ENCODE measurements around the gene CCDC178.

CCDC178 gene

DNA sequence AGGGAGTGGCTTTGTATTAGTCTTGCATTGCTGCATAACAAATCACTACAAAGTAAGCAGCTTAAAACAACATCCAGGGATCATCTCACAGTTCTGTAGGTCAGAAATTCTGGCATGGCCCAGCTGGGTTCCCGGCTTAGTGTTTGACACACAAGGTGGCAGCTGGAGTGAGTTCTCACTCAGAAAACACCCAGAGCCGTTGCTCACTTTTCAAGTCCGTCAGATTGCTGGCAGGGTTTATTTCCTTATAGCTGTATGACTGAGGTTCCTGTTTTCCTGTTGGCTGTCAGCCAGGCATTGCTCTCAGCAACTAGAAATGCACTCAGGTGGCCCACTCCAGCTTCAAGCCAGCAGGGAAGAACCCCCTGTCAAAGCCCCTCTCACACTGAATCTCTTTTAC is 324.1 kb downstream of the CCDC178 start:
- no peak for DNase-seq (ENCODE audit: low read depth)

DNA sequence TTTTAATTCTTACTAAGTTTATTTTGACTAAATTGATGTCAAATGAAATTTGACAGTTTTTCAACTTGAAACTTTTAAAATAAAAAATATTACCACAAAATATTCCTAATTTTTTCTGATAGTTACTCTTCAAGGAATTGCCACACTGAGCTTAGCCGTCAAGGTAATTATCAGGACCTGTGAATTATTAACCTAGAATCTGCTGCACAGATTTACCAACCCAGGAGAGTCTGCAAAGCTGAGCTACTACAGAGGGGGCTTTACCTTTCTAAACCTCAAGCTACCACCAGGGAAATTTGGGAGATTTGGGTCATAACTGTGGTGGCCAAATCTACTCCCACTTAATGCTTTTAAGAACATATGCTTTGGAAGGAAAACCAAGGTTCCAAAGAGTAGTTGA is 324.6 kb downstream of the CCDC178 start:
- DNase-seq (ENCODE audit: low read depth): no peak

DNA sequence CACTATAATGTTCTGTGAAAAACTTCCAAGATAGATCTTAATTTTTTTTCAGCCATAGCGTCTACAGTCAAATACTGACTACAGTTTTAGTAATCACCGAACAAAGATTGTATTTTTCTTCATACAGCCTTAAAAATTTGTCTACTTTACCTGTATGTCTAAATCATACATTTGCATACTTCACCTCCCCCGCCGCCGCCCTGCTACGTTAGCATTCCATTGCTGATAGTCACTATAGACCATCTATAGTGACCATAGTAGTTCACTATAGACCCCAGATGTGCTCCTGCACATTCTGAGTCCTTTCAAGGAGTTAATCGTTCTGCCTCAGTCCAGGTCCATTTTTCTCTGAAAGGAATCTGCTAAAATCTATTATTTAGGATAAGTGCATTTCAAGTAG is 325.0 kb downstream of the CCDC178 start:
- DNase-seq (ENCODE audit: low read depth): no peak

DNA sequence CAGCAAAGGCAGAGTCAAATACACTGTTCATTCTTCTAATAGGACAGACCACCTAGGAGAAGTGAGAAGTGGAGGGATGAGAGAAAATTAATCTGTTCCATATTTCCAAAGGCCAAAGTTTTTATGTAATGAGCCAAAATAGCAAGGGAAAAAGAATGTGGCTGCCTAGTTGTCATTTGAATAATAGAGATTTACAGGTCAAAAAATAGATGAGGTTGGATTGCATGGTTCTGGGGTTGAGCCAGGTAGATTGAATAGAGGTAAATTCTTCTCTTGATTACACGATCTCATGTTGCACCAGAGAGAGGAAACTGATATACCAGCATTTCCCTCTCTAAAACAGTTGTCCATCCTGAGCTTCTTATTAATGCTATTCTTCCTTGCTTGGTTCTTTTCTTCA is 325.8 kb downstream of the CCDC178 start:
- no peak for DNase-seq (ENCODE audit: low read depth)

DNA sequence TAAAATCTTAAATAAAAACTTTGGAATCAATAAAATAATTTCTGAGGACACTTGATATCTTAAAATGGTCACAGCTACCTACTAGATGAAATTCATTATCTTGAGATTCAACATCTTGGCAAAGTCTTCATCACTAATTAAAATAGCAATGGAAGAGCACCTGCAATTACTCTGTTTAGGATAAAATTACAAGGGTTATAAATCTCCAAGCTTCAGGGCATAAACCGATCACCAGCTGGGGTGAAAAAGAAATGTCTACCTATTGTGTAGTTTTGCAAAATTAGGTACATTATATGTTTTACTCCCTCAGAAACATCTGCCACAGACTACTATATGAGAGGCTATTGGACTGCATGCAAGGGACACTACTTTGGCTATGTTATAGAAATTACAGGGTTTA is 327.1 kb downstream of the CCDC178 start:
- DNase-seq (ENCODE audit: low read depth): no peak

DNA sequence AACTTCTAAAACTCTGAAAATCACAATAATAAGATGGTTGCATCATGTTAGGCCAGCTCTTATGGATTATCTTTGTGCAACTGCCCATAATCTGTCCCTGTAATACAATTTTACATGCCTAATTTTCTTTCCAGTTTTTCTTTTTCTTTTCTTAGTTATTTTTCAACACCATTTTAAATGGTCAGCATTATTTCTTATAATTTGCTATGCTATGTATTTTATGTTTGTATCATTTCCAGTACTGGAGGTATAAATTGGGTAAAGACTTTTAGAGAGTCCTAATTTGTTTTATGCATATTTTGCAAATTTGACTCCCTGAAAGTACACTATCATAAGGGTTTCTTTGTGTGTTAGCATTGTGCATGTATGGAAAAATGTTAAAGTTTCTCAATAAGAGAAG is 333.0 kb downstream of the CCDC178 start:
- no peak for DNase-seq (ENCODE audit: low read depth)

DNA sequence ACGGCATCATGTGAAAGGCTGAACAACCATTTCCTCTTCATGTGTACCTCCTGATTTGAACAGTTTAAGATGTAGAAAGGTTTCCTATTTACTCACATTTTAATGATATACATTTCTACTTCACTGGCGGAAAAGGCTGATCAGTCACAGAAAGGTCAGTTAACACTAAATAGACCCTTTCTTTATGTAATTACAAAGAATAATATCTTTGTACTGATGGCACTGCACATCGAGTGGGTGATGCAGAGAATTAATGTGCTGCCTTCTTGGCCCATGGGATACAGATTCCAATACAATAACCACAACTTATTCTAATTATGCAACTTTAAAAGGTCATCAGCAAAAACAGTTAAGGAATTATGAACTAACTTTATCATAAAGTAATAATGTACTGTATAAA is 339.2 kb downstream of the CCDC178 start:
- no peak for DNase-seq (ENCODE audit: low read depth)

DNA sequence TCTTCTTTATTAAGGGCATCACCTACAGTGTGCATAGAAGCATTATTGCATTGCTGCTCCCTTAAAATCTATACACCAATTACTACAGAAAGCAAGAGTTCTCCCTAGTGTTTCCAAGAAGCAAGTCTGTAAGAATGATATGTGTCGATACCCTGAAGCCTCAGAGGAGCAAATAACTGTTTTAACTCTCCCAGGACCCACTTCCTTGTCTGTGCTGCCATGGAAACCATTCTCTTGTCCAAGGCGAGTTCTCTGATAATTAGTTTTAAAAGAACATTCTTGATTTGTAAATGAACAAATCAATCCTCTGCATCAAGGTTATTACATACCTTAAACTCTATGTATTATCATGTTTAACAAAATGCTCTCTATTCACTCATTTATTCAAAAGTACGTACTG is 340.9 kb downstream of the CCDC178 start:
- DNase-seq (ENCODE audit: low read depth): no peak

DNA sequence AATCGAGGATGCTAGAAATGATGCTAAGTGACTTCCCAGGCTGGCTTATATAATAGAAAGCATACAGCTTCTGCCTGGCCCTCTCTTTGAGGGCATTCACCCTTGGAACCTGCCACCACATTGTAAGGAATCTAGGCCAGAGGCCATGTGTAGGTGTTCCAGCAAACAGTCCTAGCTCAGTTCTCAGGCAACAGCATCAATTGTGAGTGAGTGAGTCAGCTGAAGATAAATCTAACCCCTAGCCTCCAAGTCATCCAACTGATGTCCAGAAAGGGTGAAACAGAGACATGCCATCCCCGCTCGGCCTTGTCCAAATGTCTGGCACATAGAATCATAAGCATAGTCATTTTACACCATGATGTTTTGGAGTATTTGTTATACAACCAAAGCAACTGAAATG is 343.4 kb downstream of the CCDC178 start:
- no peak for DNase-seq (ENCODE audit: low read depth)

DNA sequence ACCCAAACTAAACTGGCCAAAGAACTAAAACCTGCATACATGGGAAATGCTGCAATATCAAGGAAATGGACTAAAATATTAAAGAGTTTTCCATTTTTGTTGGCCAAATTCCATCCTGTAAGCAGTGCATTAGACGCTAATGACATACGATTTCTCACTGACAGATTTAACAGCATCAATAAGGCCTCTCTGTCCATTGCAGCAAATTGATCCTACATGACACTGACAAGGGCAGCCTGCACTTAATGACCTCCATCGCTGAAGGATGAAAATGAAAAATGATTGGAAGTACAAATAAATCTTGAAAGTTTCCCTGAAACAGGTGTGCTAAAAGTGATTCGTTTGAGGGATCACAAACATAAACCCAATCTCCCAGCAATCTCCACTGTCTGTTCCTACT is 350.1 kb downstream of the CCDC178 start:
- no peak for DNase-seq (ENCODE audit: low read depth)

DNA sequence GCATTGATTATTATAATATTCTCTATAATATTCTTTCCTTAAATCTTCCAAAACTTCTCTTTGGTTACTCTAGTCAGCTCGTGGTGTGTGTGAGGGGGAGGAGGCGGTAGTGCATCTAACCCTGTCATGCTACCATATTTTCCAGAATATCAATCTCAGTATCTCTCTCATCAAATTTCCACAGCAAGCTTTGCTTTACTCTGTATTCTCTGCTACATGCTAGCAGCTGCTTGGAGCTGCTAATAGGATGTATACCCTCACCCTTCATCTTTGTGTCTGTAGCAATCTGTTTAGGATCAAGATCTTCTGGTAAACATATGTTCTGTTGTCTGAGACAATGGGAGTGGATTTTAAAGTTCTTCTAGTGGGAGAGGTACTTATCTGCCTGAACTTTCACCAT is 363.9 kb downstream of the CCDC178 start:
- no peak for DNase-seq (ENCODE audit: low read depth)

DNA sequence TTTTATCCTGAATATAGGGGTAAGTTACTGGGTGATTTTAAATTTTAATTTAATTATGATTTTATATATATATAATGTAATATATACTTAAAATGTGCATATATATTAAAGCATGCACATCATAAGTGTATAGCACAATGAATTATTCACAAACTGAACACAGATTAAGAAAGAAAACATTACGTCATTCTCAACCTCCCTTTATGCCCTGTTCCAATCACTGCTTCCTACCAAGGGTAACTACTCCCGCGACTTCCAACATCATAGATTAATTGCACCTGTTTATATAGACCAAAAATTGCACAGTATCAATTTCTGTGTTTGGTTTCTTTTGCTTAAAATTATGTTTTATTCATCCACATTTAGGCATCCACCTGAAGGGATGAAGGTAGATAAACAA is 366.4 kb downstream of the CCDC178 start:
- DNase-seq (ENCODE audit: low read depth): no peak

DNA sequence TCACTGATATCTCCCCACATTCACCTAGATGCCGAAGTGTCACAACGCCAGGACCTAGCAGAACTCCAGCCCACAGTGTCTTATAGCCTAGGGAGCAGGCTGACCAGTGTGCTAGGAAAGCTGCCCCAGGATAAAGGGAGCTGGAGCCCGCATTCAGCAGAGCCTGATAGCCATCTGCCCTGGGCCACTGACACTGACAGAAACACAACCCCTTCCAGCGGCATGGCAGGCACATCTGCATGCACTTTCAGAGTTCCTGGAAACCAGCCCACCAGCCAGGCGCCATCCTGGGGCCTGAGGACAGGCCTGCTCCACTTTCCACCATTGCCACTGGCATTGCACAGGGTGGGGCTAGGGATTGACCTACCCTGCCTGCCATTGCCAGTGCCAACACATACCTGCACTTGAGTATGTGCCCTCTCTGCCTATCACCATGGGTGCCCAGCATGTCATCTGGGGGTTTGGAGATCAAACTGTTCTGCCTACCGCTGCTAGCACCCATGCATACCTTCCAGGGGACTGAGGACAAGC is 377.6 kb downstream of the CCDC178 start:
- no peak for DNase-seq (ENCODE audit: low read depth)

DNA sequence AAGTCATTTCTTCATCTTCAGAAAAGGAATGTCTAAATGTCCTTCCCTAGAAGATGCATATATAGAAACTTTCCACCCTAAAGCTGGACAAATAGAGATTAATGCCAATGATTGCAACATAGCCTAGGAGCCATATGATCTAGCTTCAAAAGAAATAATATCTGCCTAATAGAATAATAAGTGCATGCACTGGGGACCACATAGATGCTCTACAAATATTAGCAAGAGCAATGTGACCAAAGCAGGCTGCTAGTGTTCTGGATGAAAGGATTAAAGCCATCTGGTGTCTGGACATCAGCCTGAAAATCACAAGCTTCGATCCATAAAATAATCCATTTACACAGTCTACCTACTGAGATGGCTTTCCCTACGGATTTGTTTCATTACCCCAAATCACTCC is 387.6 kb downstream of the CCDC178 start:
- DNase-seq (ENCODE audit: low read depth): no peak

DNA sequence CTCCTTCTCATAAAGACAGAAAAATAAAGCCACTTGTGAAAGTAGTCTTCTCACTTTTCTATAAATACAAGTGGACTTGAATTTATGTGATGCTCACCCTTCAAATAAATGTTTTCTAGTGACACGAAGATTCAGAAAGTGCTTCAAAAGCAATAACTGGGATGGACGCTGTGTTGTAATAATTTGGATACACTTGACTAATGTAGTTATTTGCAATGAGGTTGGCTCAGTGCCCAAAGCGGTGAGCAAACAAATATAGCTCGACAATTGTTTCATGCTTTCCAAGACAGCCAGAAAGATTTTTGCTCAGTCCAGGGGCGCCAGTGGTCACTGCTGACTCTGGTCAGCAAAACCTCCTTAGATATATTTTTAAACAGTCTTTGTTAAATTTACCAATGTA is 389.1 kb downstream of the CCDC178 start:
- DNase-seq (ENCODE audit: low read depth): no peak

DNA sequence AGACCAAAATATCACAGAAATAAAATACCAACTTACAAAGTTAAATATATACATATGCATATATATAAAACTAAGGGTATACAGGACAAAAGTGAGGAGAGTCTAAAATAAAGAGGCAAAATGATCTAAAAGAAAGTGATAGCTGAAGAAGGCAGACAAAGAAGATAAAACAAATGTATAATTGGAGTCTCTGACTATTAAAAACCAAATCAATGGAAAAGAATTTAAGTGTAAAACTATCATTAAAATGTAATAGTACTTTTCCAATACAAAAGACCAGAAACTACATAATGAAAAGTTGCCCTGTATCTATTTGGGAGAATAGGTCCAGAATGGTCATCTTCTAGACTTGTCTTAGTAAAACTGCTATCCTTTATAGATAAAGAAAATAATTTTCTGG is 400.3 kb downstream of the CCDC178 start:
- no peak for DNase-seq (ENCODE audit: low read depth)

DNA sequence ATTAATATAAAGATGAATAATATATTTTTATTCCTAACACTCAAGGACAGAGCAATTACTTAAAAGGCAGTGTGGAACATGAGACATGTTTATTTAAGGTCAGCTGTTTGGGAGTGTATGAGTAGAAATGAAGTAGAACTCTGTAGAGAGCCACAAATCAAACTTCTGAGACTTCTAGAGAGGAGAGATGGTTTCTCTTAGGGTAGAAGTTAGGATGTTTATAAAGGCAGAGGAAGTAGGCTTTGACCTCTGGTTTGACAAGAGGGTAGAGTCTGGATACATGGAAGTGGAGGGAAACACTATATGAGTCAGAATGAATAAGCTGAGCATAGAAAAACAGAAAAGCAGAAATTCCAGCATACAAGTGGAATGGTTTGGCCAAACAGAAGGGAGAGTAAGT is 405.6 kb downstream of the CCDC178 start:
- DNase-seq (ENCODE audit: low read depth): no peak

DNA sequence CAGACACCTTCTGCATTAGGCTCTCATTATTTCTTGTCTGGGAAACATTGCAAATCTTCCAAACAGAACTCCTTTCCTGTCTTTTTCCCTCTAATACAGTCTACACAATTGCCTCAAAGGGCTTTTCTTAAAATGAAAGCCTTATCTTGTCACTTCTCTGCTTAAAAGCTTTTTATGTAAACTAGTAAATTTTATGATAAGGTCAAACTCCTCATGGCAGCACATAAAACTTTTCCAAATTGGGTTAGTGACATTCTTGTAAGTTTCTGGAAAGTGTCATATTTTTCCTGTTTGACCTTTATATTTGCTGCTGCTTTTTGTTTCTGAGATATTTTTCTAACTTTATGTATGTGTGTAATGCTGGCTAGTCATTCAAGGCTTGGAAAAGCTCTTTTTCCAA is 406.3 kb downstream of the CCDC178 start:
- DNase-seq (ENCODE audit: low read depth): no peak

DNA sequence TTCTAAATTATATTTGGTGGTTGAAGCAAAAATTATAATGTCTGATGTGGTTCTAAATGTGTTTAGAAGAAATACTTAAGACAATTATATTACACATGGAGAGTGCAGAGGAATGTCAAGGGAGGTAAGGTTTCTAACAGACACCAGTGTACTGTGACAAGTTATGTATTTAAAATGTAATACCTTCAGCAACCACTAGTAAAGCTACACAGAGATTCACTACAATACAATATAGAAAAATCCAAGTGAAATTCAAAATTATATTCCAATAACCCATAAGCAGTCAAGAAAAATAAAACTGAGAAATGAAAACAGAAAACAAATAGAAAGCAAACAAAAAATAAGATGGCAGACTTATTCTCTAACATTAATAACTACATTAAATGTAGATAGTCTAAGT is 418.2 kb downstream of the CCDC178 start:
- no peak for DNase-seq (ENCODE audit: low read depth)

DNA sequence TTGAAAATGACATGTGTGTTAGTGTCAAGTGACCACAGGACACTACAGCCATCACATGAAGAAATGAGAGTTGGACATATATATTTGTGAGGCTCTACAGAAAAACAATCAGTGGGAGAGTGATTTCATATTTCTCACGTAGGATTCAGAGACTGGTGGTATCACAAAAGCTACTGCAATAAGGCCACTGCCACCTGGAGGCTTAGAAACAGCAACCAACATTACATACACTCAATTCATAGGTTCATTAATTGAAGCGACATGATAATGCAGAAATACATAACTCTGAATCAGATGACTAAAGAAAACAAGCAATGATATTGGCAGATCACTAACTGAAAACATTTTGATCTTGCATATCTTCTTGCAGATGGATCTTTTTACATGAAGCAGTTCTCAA is 419.6 kb downstream of the CCDC178 start:
- no peak for DNase-seq (ENCODE audit: low read depth)

DNA sequence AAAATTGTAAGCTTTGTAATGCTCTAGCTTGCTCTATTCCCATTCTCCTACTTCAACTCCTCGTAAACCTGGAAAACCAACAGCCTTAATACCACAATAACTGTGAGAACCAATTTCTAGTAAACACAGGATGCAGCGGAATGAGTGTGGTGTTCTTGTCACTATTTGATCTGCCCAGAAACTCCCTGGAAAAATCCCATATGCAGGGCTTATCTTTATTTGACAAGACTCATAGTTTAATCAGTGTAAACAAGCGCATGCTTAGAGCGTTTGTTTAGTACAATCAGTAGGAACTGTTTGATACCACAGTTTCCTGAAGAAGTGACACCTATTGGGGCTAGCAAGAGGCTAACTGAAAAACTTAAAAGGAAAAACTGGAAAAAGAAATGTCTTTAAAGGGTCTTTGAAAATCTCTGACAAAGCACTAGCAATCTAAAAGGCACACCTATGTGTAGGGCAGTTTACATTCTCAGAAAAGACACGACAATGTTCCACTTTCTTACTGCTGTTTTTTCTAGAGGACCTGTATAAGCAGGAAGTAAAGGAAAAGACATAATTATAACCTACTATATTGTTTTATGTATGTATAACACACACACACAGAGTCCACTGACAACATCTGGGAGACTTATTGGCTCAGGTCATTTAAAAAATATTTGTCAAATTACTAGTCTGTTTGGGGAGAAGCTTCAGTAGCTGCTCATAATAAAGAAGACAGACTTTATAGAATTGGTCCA is 426.3 kb downstream of the CCDC178 start:
- no peak for DNase-seq (ENCODE audit: low read depth)

DNA sequence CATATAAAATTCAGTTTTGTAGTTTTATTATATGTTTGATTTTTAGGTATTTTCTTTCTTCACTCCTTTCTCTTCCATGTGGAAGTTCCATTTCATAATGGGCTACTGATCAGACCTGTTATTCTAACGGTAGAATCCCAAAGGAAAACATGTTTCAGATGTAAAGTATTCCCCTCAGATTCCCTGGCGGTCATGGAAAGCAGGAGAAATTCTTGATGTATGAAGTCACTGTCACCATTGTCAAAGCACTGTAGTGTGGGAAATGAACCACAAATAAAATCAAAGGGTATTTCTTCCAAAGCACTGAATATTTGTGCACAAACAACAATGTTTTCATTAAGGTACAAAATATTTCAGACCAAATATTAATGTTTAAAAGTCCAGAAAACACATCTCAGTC is 430.4 kb downstream of the CCDC178 start:
- no peak for DNase-seq (ENCODE audit: low read depth)

DNA sequence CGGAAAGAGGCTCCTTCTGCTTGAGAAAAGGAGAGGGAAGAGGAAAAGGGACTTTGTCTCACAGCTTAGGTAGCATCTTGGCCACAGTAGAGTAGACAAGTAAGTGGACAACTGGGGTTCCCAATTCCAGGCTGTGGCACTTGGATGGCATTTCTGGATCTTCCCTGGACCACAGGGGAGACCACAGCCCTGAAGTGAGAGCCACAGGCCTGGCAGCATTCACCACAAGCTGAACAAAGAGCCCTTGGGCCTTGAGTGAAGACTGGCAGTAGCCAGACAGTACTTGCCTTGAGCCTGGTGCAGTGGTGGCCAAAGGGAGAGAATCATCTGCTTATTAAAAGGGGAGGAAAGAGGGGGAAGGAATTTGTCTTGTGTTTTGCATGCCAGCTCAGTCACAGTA is 441.6 kb downstream of the CCDC178 start:
- no peak for DNase-seq (ENCODE audit: low read depth)

DNA sequence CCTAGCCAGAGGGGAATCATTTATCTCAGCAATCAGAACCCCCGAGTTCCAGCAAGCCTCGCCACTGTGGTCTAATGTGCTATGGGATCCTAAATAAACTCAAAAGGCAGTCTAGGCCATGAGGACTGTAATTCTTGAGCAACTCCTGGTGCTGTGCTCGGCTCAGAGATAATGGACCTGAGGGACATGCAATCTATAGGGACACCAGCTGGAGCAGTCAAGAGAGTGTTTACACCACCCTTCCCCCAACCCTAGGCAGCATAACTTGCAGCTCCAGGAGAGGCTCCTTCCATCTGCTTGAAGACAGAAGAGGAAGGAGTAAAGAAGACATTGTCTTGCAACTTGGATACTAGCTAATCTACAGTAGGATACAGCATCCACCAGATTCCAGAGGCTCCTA is 442.2 kb downstream of the CCDC178 start:
- DNase-seq (ENCODE audit: low read depth): no peak

Measured in stimulated activated CD8-positive, alpha-beta memory T cell treated with anti-CD3 and anti-CD28 coated beads, Interleukin-15, amount 100 ng/mL, for 24 hours (primary cell).